Psoas muscle (tissue), 8 donors: Measurements from ENCODE around the gene CRACR2B. TPM values are rescaled to one million over a fixed set of nuclear protein-coding genes. Genes with fewer than 3 reads are reported as not detected.

ENCODE experiments used
- ATAC-seq, 4 donors: fragments of 200-7000 bp; cut with Tn5 transposase; one replicate each; pipeline ENCODE4 v1.9.1; 2020; ENCODE audit warnings: moderate library complexity in 3 of 4, mild to moderate bottlenecking in 2 of 4
- DNase-seq, 2 donors: peaks; one replicate each; pipeline ENCODE4 v3.0.0-alpha.2; 2020
- H3K27ac ChIP-seq: fragments of 200-600 bp; one replicate; pipeline ENCODE4 v1.8.0; 2022
- H3K27me3 ChIP-seq, 3 donors: fragments of 200-600 bp in 1 of 3; one replicate each; pipeline versions ENCODE4 v1.6.1 to v1.8.0; 2013 to 2022; ENCODE audit warnings: low read length in 2 of 3, mild to moderate bottlenecking in 2 of 3, moderate library complexity in 1 of 3; ENCODE audit not compliant: insufficient read depth in 3 of 3
- H3K36me3 ChIP-seq, 2 donors: fragments of 200-600 bp in 1 of 2; one replicate each; pipeline versions ENCODE4 v1.6.1 to v1.8.0; 2013 to 2022; ENCODE audit warnings: low read depth in 1 of 2, mild to moderate bottlenecking in 1 of 2, moderate library complexity in 1 of 2; ENCODE audit not compliant: insufficient read depth in 1 of 2
- H3K4me1 ChIP-seq: fragments of 200-600 bp; one replicate; pipeline ENCODE4 v1.8.0; 2022
- H3K4me3 ChIP-seq: fragments of 200-600 bp; one replicate; pipeline ENCODE4 v1.8.0; 2022; ENCODE audit warnings: mild to moderate bottlenecking
- H3K9me3 ChIP-seq: fragments of 200-600 bp; one replicate; pipeline ENCODE4 v1.8.0; 2022
- WGBS, 3 donors: extraction: QIAGEN DNeasy Blood & Tissue Kit; methylation state at CpG; one replicate each; pipeline versions ENCODE4 v1.1.6 to v1.1.7; 2013; 5-methylcytosine and 5-hydroxymethylcytosine counted together
- intact Hi-C, 2 donors: fragments of 100-400 bp; cut with DNase I; formaldehyde crosslinking; loops; one replicate each; pipeline versions ENCODE4 v1.11.0 to v1.14.2; 2022
- polyA plus RNA-seq, 3 donors: library from polyadenylated mRNA; stranded (reverse); fragments of 200-250 nt; gene quantifications; one replicate each; pipeline ENCODE4 v1.2.3, GENCODE V29; 2013
- total RNA-seq, 4 donors: library from RNA; stranded (reverse); fragmentation: NEBNext Ultra II Directional in 2 of 4; extraction: Animal tissue kit (Norgen Biotek cat#: 25700) in 2 of 4; gene quantifications; one replicate each; pipeline versions ENCODE4 v1.2.1 to v1.2.4, GENCODE V29; 2021 to 2023
- TF ChIP-seq, protein P1 (sequence below): fragments of 200-600 bp; IDR thresholded peaks from one replicate; pipeline ENCODE4 v1.8.0; 2022; ENCODE audit warnings: antibody characterized with exemption
- donor health status: healthy with polysubstance abuse.
- donor health status: DM: no; HTN: no; CAD: no; lungs with moderate emphysema.
- donor health status: Bipolar disorder and iron deficiency.
- donor health status: healthy.
- donor health status: DM: yes; HTN: yes; CAD: no.
- donor health status: DM: no; HTN: no; CAD: no.
- donor health status: DM: no; HTN: no; CAD: no.
- donor health status: DM: yes; HTN: yes; CAD: no.

Gene CRACR2B
- total and polyA plus RNA-seq, 7 donors: 1.9 to 8.9 (median 2.8) TPM

DNA sequence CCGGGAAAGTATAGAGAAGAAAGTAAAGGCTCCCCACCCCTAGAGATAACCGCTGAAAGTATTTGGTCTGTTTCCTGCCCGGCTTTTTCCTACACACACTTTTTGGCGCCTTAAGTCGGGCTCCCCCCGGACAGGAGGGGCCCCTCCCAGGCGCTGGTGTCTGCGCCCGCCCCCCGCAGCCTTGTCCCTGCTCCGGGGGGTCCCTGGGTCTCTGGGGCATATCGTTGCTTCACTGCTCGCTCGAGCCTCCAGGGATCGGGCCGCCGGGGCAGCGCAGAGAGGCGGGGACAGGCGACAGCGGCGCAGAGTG lies 928 bp upstream of the CRACR2B start:
- ATAC-seq: no peak
- DNase-seq: no peak
- TF ChIP-seq, protein P1, sequence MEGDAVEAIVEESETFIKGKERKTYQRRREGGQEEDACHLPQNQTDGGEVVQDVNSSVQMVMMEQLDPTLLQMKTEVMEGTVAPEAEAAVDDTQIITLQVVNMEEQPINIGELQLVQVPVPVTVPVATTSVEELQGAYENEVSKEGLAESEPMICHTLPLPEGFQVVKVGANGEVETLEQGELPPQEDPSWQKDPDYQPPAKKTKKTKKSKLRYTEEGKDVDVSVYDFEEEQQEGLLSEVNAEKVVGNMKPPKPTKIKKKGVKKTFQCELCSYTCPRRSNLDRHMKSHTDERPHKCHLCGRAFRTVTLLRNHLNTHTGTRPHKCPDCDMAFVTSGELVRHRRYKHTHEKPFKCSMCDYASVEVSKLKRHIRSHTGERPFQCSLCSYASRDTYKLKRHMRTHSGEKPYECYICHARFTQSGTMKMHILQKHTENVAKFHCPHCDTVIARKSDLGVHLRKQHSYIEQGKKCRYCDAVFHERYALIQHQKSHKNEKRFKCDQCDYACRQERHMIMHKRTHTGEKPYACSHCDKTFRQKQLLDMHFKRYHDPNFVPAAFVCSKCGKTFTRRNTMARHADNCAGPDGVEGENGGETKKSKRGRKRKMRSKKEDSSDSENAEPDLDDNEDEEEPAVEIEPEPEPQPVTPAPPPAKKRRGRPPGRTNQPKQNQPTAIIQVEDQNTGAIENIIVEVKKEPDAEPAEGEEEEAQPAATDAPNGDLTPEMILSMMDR: no peak
- Histone ChIP-seq H3K4me3 (peak overlapping the region; percentile 59), H3K9me3 (no peaks in the 10 kb centered on the region), H3K27me3 (peaks cover 0 to 37% (median 13%) of the 10 kb centered on the region in 3 donors), H3K36me3 (peaks cover 0 to 39% of the 10 kb centered on the region in 2 donors), H3K4me1 (peaks cover 42% of the 10 kb centered on the region), H3K27ac (no peak overlapping the region)
- intact Hi-C loops: no loop called here
- WGBS, 3 donors: 12 to 16% (median 15%) methylated on average over 22 of the region's 22 CpGs

DNA sequence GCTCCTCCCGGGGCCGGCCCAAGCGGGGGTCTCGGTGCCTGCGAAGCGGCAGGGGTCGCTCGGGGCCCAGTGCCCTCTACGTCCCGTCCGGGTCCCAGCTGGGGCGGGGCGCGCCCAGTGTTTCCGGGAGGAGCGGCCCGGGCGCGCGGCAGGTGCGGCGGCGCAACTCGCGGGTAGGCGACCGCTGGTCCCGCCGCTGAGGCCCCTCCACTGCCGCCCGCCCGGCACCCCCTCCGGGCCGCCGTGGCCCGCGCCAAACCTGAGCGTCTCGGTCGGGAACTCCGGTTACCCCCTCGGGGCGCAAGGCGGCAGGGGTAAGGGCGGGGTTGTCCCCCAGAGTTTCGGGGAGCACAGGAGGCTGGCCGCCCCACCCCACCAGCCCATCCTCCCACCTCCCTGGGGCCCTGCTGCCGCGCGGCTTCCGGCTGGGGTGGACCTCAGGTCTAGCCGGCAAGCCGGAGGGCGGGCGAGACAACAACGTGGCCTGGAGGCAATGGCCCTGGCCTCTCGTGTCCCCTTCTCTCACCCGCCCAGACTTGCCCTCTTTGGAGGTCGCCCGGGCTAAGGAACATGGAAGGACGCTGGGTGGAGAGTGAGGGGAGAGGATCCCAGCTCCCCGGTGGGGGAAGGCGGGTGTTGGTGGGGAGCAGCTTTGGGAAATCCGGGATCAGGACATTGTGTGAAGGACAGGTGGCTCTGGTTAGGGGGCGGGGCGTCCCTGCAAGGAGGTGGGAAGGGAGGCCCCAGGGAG lies 398 bp upstream of the CRACR2B start:
- Histone ChIP-seq H3K27me3 (peaks cover 0 to 37% (median 13%) of the 10 kb centered on the region in 3 donors), H3K36me3 (peaks cover 0 to 34% of the 10 kb centered on the region in 2 donors), H3K27ac (peak overlapping the region; percentile 1), H3K4me3 (peak overlapping the region; percentile 59), H3K9me3 (no peaks in the 10 kb centered on the region), H3K4me1 (peaks cover 42% of the 10 kb centered on the region)
- TF ChIP-seq, protein P1: no peak
- DNase-seq: no peak
- intact Hi-C loops: no loop called here
- WGBS, 3 donors: 4 to 15% (median 6%) methylated on average over 52 to 66 of the region's 66 CpGs
- peak in 2 of 4 donors; percentile 13 to 14 for ATAC-seq

DNA sequence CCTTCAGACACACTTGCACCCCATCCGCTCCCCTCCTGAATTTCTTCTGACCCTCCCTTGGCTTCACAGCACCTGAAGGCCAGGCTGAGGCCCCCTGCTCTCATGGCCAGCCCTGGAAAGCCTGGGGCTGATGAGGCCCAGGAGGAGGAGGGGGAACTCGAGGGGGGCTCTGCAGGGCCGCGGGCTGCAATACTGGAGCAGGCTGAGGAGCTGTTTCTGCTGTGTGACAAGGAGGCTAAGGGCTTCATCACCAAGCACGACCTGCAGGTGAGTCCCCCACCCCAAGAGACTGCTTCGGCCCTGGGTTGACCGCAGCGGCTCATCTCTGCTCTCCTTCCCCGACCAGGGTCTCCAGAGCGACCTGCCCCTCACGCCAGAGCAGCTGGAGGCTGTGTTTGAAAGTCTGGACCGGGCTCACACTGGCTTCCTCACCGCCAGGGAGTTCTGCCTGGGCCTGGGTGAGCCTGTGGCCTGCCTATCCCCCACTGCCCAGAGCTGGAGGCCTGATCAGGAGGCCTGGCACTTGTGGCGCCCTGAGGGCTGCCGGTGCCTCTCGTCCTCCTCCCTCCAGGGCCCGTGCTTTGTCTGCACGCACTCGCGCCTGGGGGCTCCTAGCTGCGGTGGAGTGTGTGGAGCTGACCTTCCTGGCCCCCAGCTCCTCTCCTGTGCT lies 922 bp downstream of the CRACR2B start:
- Histone ChIP-seq H3K4me3 (peak overlapping the region; percentile 57), H3K27me3 (peaks cover 0 to 37% (median 13%) of the 10 kb centered on the region in 3 donors), H3K9me3 (no peaks in the 10 kb centered on the region), H3K27ac (peak overlapping the region; percentile 37), H3K4me1 (peaks cover 39% of the 10 kb centered on the region), H3K36me3 (peaks cover 0 to 21% of the 10 kb centered on the region in 2 donors)
- TF ChIP-seq, protein P1: no peak
- DNase-seq (no peak), ATAC-seq (no peak)
- intact Hi-C loops: no loop called here
- 66 to 73% (median 68%) methylated on average over 21 of the region's 21 CpGs for WGBS, 3 donors

DNA sequence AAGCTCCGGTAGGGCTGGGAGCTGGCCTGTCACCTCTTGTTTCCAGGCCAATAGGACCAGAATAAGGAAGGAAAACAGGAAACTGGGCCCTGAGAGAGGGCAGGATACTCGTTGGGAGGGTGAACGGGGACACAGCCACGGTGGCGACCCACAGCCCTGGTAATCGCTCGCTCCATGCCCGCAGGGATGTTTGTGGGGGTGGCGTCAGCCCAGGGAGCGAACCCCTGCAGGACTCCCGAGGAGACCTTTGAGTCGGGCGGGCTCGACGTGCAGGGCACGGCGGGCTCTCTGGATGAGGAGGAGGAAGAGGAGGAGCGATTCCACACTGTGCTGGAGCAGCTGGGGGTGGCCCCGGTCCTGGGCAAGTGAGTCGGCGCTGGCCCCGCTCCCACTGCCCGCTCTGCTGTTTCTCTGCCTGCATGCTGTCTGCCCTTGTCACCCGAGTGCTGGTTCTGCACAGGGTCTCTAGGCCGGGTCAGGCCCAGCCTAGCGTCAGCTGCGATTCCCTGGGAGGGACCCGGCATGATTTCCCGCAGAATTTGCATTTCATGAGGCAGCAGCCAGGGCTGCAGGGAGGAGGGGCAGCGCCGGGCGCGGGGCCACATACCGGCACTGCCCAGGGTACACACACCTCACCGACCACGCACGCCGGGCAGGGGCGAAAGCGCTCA lies 1.6 kb downstream of the CRACR2B start:
- Histone ChIP-seq H3K4me3 (peak overlapping the region; percentile 57), H3K4me1 (peaks cover 36% of the 10 kb centered on the region), H3K27ac (peak overlapping the region; percentile 37), H3K27me3 (peaks cover 0 to 37% (median 13%) of the 10 kb centered on the region in 3 donors), H3K9me3 (no peaks in the 10 kb centered on the region), H3K36me3 (peaks cover 0 to 14% of the 10 kb centered on the region in 2 donors)
- TF ChIP-seq, protein P1: no peak
- 27 to 33% (median 32%) methylated on average over 39 to 40 of the region's 40 CpGs for WGBS, 3 donors
- ATAC-seq: no peak
- DNase-seq: peak in 1 of 2 donors; percentile 75
- intact Hi-C loops: no loop called here
